Measurements from ENCODE around the gene RSPH1. TPM values are rescaled to one million over a fixed set of nuclear protein-coding genes. Genes with fewer than 3 reads are reported as not detected.

RSPH1 gene
- total and polyA plus RNA-seq, 4 donors: 0.09 to 0.17 (median 0.16) TPM; not detected in 1

- DNase-seq (ENCODE audit: low spot score): peak; percentile 56
- no peaks in the 10 kb centered on the region for H3K4me1 ChIP-seq (ENCODE audit: control insufficient read depth in 4 of 4, insufficient read depth in 4 of 4, low read length in 3 of 4)
- 85% methylated on average over 4 of the region's 4 CpGs for WGBS
- no peak overlapping the region for H3K27ac ChIP-seq (ENCODE audit: low read depth in 1 of 2, low read length in 2 of 2)
- no peak overlapping the region for H3K9ac ChIP-seq (ENCODE audit: low read depth in 1 of 2, low read length in 2 of 2)
- no peaks in the 10 kb centered on the region for H3K36me3 ChIP-seq (ENCODE audit: control insufficient read depth in 4 of 4, insufficient read depth in 3 of 4, low read depth in 1 of 4, low read length in 3 of 4)
- no peaks in the 10 kb centered on the region for H3K27me3 ChIP-seq (ENCODE audit: control insufficient read depth in 4 of 4, insufficient read depth in 4 of 4, low read length in 3 of 4)
- no peak overlapping the region for H3K4me3 ChIP-seq (ENCODE audit: low read depth in 1 of 3, low read length in 3 of 3)
- TF ChIP-seq GABPA (IDR thresholded peaks at IDR 0.05 in 1 of 2, conservative IDR thresholded peaks at IDR 0.05 in 1 of 2) (no peak), JUND (IDR thresholded peaks at IDR 0.05) (no peak), CTCF (IDR thresholded peaks at IDR 0.05; ENCODE audit: low read depth, low read length, missing input control) (no peak), FOXA2 (IDR thresholded peaks at IDR 0.05) (no peak), EGR1 (IDR thresholded peaks at IDR 0.05; ENCODE audit: low read depth in 2 of 2) (no peak), ZBTB33 (IDR thresholded peaks at IDR 0.05) (no peak), HNF4A (conservative IDR thresholded peaks at IDR 0.05) (no peak), NR2F2 (IDR thresholded peaks at IDR 0.05) (no peak), REST (IDR thresholded peaks at IDR 0.05) (no peak), FOXA1 (IDR thresholded peaks at IDR 0.05) (no peak), YY1 (IDR thresholded peaks at IDR 0.05) (no peak), TAF1 (conservative IDR thresholded peaks at IDR 0.05) (no peak), HNF4G (IDR thresholded peaks at IDR 0.05) (no peak), MAX (IDR thresholded peaks at IDR 0.05) (no peak), SP1 (IDR thresholded peaks at IDR 0.05) (no peak), ATF3 (IDR thresholded peaks at IDR 0.05) (no peak), RXRA (IDR thresholded peaks at IDR 0.05) (no peak), RAD21 (IDR thresholded peaks at IDR 0.05) (no peak)
- H3K9me3 ChIP-seq (ENCODE audit: control insufficient read depth in 4 of 4, low read length in 3 of 4): no peaks in the 10 kb centered on the region
These were observed 7.7 kb upstream of the RSPH1 start for GRCh38 chr21:42503711-42504110.
